Neural progenitor cell (in vitro differentiated cells): ENCODE measurements around the gene RNF213.

Experiments used
- CTCF ChIP-seq: fragments of 200-600 bp; sonication (generic); IDR thresholded peaks from 2 replicates; pipeline ENCODE4 v1.5.1; 2017; ENCODE audit warnings: antibody characterized with exemption, mild to moderate bottlenecking
- EZH2 ChIP-seq: fragments of 200-600 bp; sonication (generic); IDR thresholded peaks from 2 replicates; pipeline ENCODE4 v1.6.1; 2017; ENCODE audit warnings: antibody characterized with exemption, mild to moderate bottlenecking, moderate library complexity

- TF ChIP-seq CTCF = no peak
- no peak for TF ChIP-seq EZH2
Measured at GRCh38 chr17:80279895-80280294, 19.2 kb downstream of the RNF213 start.
